Measurements from ENCODE around the gene TRA2A.

Gene TRA2A

GRCh38 chr7:23469150-23469960 is 62.4 kb downstream of the TRA2A start:
- no peak for DNase-seq

- no peak for DNase-seq
Observed at GRCh38 chr7:23468526-23469149, 63.1 kb downstream of the TRA2A start.

GRCh38 chr7:23467806-23468525 is 63.8 kb downstream of the TRA2A start:
- no peak for DNase-seq

GRCh38 chr7:23467291-23467805 is 64.4 kb downstream of the TRA2A start:
- no peak for DNase-seq

GRCh38 chr7:23462846-23463245 is 68.9 kb downstream of the TRA2A start:
- DNase-seq: no peak

GRCh38 chr7:23458044-23458443 is 73.7 kb downstream of the TRA2A start:
- no peak for DNase-seq

GRCh38 chr7:23456093-23456492 is 75.7 kb downstream of the TRA2A start:
- DNase-seq: no peak

GRCh38 chr7:23454881-23455526 is 76.8 kb downstream of the TRA2A start:
- DNase-seq: peak; percentile 34

All from NCI-H524 treated with DMSO at 0.1 percent for 48 hours (cell line).